Measurements from ENCODE around the gene KCNMA1. TPM values are rescaled to one million over a fixed set of nuclear protein-coding genes. Genes with fewer than 3 reads are reported as not detected.

The KCNMA1 gene
- total RNA-seq, 2 donors from 2014 or later = 168 to 188 TPM

- Histone ChIP-seq H3K27me3 (replicated peaks; ENCODE audit: insufficient read depth) (no peaks in the 10 kb centered on the region), H3K4me1 (ENCODE audit: control insufficient read depth in 1 of 2, low read depth in 2 of 2) (peaks cover 9 to 42% of the 10 kb centered on the region in 2 donors), H3K9me3 (no peaks in the 10 kb centered on the region), H3K36me3 (no peaks in the 10 kb centered on the region), H3K27ac (no peak overlapping the region), H3K4me3 (no peak overlapping the region)
- ATAC-seq (ENCODE audit: insufficient number of reproducible peaks, low FRiP score, low read depth) = no peak
- no peak for DNase-seq (ENCODE audit: low spot score)
- no peak for TF ChIP-seq CTCF (IDR thresholded peaks at IDR 0.05)
Measured at GRCh38 chr10:77253556-77254064, 384.0 kb downstream of the KCNMA1 start.

- DNase-seq (ENCODE audit: low spot score) = no peak
- H3K4me3 ChIP-seq = no peak overlapping the region
- peaks cover 9 to 46% of the 10 kb centered on the region in 2 donors for H3K4me1 ChIP-seq (ENCODE audit: control insufficient read depth in 1 of 2, low read depth in 2 of 2)
- no peak for ATAC-seq (ENCODE audit: insufficient number of reproducible peaks, low FRiP score, low read depth)
- no peak overlapping the region for H3K27ac ChIP-seq
- TF ChIP-seq CTCF (IDR thresholded peaks at IDR 0.05) = no peak
- no peaks in the 10 kb centered on the region for H3K36me3 ChIP-seq
- H3K9me3 ChIP-seq = no peaks in the 10 kb centered on the region
- no peaks in the 10 kb centered on the region for H3K27me3 ChIP-seq (replicated peaks; ENCODE audit: insufficient read depth)
Measured at GRCh38 chr10:77253147-77253545, 384.5 kb downstream of the KCNMA1 start.

GRCh38 chr10:77252380-77253146 is 385.0 kb downstream of the KCNMA1 start:
- Histone ChIP-seq H3K4me3 (no peak overlapping the region), H3K27ac (no peak overlapping the region), H3K4me1 (ENCODE audit: control insufficient read depth in 1 of 2, low read depth in 2 of 2) (peaks cover 13 to 52% of the 10 kb centered on the region in 2 donors), H3K27me3 (replicated peaks; ENCODE audit: insufficient read depth) (no peaks in the 10 kb centered on the region), H3K9me3 (no peaks in the 10 kb centered on the region), H3K36me3 (no peaks in the 10 kb centered on the region)
- ATAC-seq (ENCODE audit: insufficient number of reproducible peaks, low FRiP score, low read depth) = no peak
- no peak for TF ChIP-seq CTCF (IDR thresholded peaks at IDR 0.05)
- no peak for DNase-seq (ENCODE audit: low spot score)

GRCh38 chr10:77251297-77252013 is 386.2 kb downstream of the KCNMA1 start:
- Histone ChIP-seq H3K36me3 (no peaks in the 10 kb centered on the region), H3K9me3 (no peaks in the 10 kb centered on the region), H3K4me1 (ENCODE audit: control insufficient read depth in 1 of 2, low read depth in 2 of 2) (peaks cover 21 to 62% of the 10 kb centered on the region in 2 donors), H3K27ac (no peak overlapping the region), H3K4me3 (no peak overlapping the region), H3K27me3 (replicated peaks; ENCODE audit: insufficient read depth) (no peaks in the 10 kb centered on the region)
- TF ChIP-seq CTCF (IDR thresholded peaks at IDR 0.05) = peak; percentile 25
- ATAC-seq (ENCODE audit: insufficient number of reproducible peaks, low FRiP score, low read depth) = no peak
- no peak for DNase-seq (ENCODE audit: low spot score)

GRCh38 chr10:77249901-77250459 is 387.6 kb downstream of the KCNMA1 start:
- no peak for DNase-seq (ENCODE audit: low spot score)
- Histone ChIP-seq H3K36me3 (no peaks in the 10 kb centered on the region), H3K4me1 (ENCODE audit: control insufficient read depth in 1 of 2, low read depth in 2 of 2) (peaks cover 28 to 76% of the 10 kb centered on the region in 2 donors), H3K4me3 (no peak overlapping the region), H3K27me3 (replicated peaks; ENCODE audit: insufficient read depth) (no peaks in the 10 kb centered on the region), H3K9me3 (no peaks in the 10 kb centered on the region), H3K27ac (peak overlapping the region in 1 of 2 donors; percentile 7)
- no peak for ATAC-seq (ENCODE audit: insufficient number of reproducible peaks, low FRiP score, low read depth)
- no peak for TF ChIP-seq CTCF (IDR thresholded peaks at IDR 0.05)
